Germinal center (tissue), 1 donor: ENCODE data around the gene FBF1.
A peak's percentile ranks its signal among the peaks of the same experiment; 100 is the strongest.
"Not testable (repeated sequence)": the region's sequence is repeated elsewhere in the genome, so short reads cannot be mapped to it uniquely, and the experiment has no call there.

Source experiments
- DNase-seq: peaks from one replicate; pipeline ENCODE4 v3.0.0; 2012; ENCODE audit warnings: mixed read lengths, low spot score

Gene FBF1

GRCh38 chr17:75896415-75897159 lies 44.3 kb downstream of the FBF1 start, which contains the start of gene TRIM65:
Gene TRIM65 (minus strand): TSS chr17:75896951. CDS start chr17:75896937, 14 bp downstream.
- peak; percentile 85 for DNase-seq

GRCh38 chr17:75895370-75896155 lies 45.3 kb downstream of the FBF1 start:
- no peak for DNase-seq

DNA sequence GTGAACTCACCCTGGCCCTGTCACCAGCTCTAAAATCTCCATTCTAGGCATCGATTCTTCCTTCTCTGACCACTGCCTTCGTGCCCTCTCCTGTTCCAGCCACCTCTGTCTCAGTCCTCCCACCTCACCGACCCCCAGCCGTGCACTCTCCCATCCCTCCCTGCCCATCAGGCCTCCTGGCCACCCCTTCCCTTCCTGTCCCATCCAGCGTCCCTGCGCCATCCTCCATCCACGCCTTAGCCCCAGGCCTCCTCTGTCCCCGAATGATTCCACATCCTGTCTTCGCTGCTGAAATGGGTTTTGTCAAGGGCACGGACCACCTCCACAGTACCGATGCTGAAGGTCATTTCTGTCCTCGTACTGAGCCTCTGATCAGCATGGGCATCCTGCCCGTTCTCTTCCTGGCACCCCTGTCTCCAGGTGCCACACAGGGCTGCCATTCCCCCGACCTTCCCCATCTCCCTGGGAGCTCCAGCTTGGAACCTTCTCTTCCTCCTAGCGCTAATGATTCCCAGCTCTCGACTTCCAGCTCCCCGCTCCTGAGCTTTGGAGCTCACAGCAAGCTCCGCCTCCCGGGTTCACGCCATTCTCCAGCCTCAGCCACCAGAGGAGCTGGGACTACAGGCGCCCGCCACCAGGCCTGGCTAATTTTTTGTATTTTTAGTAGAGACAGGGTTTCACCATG lies 46.7 kb downstream of the FBF1 start:
- DNase-seq: no peak

DNA sequence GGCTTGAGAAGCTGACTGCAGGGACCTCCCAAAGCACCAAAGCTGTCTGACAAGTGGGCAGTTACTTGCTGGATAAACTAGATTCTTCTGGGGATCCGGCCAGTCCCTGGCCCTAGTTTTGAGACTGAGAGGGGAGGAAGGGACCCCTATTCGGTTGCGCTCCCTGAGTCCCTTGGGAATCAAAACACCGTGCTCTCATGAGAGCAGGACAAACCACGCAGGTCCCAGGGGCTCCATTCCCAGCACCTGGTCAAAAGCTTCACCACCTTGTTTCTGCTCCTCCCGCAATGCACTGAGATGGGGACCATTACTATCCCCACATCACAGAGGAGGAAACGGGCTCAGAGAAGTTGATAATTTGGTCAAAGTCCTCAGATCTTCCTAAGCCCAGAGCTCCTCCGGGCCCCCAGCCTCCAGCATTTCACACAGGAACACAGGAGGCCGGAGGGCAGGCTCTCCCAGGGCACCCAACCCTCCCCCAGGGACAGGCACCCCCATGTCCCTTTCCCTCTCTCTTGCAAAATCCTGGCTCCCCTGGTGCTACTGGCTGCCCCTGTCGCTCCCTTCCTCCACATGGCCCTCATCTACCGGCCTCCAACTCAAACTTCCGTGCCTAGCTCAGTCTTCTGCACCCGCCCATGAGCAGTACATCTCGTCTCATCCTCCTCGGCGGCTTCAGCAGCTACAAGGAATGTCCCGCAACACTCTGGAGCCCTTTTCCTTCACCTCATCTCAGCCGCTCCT lies 47.4 kb downstream of the FBF1 start:
- DNase-seq: no peak

GRCh38 chr17:75892556-75893224 lies 48.2 kb downstream of the FBF1 start:
- DNase-seq: no peak

DNA sequence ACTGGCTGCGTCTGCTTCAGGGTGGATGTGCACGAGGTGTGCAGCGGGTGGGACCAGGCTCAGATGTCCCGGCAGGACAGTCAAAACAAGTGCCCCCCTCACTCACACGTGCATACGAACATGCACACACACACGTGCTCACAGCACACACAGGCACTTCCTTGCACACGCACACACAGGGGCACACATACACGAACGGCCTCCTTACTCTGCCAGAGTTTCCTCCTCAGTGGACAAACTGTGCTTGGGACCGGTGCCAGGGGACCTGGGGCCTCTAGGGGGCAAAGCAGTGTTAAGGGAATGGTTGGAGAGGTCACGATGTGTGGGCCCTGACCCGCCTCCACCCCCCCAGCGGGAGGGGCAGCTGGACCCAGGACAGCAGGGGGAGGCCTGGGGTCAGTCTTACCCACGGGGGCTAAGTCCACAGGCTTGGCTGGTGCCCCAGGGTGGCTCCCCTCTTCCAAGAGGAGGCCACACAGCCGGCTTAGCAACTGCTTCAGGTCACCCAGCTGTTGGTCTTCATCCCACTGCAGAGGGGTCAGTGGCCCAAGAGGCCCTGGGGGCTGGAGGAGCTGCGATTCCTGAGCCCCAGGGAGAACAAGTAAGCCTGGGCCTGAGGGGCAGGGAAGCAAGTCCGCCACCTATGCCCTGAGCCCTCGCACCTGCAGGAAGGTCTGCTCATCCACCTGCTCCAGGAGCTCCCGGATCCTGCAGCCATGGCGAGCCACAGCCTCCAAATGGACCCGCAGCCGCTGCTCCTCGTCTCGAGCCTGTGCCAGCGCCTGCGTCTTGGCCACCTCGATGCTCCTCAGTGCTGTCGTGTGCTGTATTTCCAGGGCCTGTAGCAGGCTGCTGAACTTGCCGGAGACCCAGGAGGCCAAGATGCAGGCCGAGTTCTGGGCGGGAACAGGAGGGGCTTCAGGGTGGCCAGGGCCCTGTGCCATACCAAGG lies 49.0 kb downstream of the FBF1 start:
- no peak for DNase-seq

- no peak for DNase-seq
Measured at GRCh38 chr17:75891022-75891604, 49.7 kb downstream of the FBF1 start.

GRCh38 chr17:75889454-75889853 lies 51.4 kb downstream of the FBF1 start:
- DNase-seq: no peak

- DNase-seq: no peak
Measured at GRCh38 chr17:75888484-75888883, 52.4 kb downstream of the FBF1 start.

- DNase-seq: not testable (repeated sequence)
Measured at GRCh38 chr17:75885860-75886259, 55.0 kb downstream of the FBF1 start.

- no peak for DNase-seq
Measured at GRCh38 chr17:75885431-75885830, 55.4 kb downstream of the FBF1 start.

- no peak for DNase-seq
Measured at GRCh38 chr17:75881678-75882454, 59.0 kb downstream of the FBF1 start.

GRCh38 chr17:75880266-75880665 lies 60.6 kb downstream of the FBF1 start:
- no peak for DNase-seq

GRCh38 chr17:75878174-75878998 lies 62.5 kb downstream of the FBF1 start, which contains the start of gene TRIM47:
Gene TRIM47 (minus strand): TSS chr17:75878581. CDS start chr17:75878548, 33 bp downstream.
- no peak for DNase-seq

DNA sequence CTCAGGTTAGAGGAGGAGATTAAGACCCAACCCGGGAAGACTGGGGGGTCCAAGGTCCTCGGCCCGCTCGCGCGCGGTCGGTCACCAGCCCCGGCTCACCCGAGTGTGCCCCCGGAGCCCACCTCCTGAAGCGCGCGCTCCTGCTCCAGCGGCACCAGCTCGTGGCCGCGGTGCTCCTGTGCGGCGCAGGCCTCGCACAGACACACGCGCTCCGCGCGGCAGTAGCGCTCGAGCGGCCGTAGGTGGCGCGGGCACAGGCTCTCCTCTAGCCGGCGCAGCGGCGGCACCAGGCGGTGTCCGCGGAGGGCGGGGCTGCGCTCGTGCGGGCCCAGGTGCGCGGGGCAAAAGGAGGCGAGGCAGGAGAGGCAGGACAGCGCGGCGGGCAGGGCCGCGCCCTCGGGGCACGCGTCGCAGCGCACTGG lies 63.1 kb downstream of the FBF1 start:
- DNase-seq: peak; percentile 69

DNA sequence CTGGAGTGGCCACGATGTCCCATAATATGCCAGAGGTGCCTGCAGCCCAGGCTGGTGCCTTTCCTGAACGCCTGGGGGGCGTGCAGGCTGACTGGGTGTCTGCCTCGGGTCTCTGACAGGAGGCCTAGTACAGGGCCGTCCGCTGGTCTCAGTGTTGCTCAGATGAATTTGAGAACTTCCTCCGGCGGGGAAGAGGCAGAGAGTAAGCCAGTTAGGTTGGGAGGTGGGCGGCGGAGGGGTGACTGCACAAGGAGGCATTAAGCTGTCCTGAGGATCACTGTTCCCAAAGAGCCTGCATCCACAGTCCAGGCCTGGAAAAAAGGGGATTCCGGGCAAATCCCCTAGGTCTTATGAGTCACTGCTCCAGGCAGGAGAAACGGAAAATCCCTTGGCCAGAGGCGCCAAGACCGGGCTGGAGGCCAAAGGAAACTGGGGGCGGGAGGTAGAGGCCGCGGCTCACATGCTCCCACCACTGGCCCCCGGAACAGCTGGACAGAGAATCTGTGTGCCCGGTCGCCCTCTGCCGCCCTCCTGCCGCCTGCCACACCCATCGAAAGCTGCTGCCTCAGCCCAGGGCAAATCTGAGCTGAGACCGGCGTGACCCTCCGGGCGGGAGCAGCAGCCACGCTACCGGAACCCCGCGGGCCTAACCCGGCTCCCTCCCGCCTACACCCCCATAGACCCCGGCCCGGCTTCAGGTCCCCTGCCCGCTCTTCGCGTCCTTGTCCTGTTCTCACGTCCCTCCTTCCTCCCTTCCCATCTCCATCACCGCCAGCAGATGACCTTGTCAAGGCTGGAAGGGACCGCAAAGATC lies 63.7 kb downstream of the FBF1 start:
- DNase-seq: no peak
